Lower lobe of right lung (tissue), 2 donors: ENCODE measurements around the gene VASN. TPM values are rescaled to one million over a fixed set of nuclear protein-coding genes. Genes with fewer than 3 reads are reported as not detected.

Experiments used
- ATAC-seq, 2 donors: fragments of 200-7000 bp; cut with Tn5 transposase; one replicate each; pipeline ENCODE4 v1.9.1; 2020 to 2022; ENCODE audit warnings: mild to moderate bottlenecking in 2 of 2, moderate library complexity in 2 of 2
- DNase-seq: peaks from one replicate; pipeline ENCODE4 v3.0.0-alpha.2; 2020
- H3K27ac ChIP-seq: fragments of 200-600 bp; one replicate; pipeline ENCODE4 v1.8.0; 2022
- H3K27me3 ChIP-seq: fragments of 200-600 bp; one replicate; pipeline ENCODE4 v1.8.0; 2022; ENCODE audit warnings: low read depth
- H3K36me3 ChIP-seq: fragments of 200-600 bp; one replicate; pipeline ENCODE4 v1.8.0; 2022; ENCODE audit warnings: mild to moderate bottlenecking
- H3K4me1 ChIP-seq: fragments of 200-600 bp; one replicate; pipeline ENCODE4 v1.8.0; 2022
- H3K4me3 ChIP-seq: fragments of 200-600 bp; one replicate; pipeline ENCODE4 v1.8.0; 2022; ENCODE audit warnings: mild to moderate bottlenecking
- H3K9me3 ChIP-seq: fragments of 200-600 bp; one replicate; pipeline ENCODE4 v1.8.0; 2022
- CTCF ChIP-seq: fragments of 200-600 bp; IDR thresholded peaks from one replicate; pipeline ENCODE4 v1.8.0; 2022; ENCODE audit warnings: antibody characterized with exemption, mild to moderate bottlenecking
- intact Hi-C: fragments of 100-400 bp; cut with DNase I; formaldehyde crosslinking; loops from one replicate; pipeline ENCODE4 v1.11.0; 2022
- total RNA-seq: library from RNA; stranded (reverse); fragmentation: NEBNext Ultra II Directional; extraction: Animal tissue kit (Norgen Biotek cat#: 25700); gene quantifications from one replicate; pipeline ENCODE4 v1.2.1, GENCODE V29; 2021
- donor health status: DM: no; HTN: yes; CAD: no; lungs with severe emphysema.

Gene VASN
- total RNA-seq, 1 donor from 2014 or later: 17.4 TPM

- intact Hi-C loops: no loop called here
- no peak for DNase-seq
- peak overlapping the region; percentile 15 for H3K4me3 ChIP-seq
Measured at GRCh38 chr16:4324492-4325252, 47.0 kb upstream of the VASN start.

GRCh38 chr16:4325253-4325758, 46.3 kb upstream of the VASN start:
- TF ChIP-seq CTCF: no peak
- H3K27me3 ChIP-seq: no peaks in the 10 kb centered on the region
- intact Hi-C loops: no loop called here
- no peaks in the 10 kb centered on the region for H3K9me3 ChIP-seq
- H3K4me3 ChIP-seq: no peak overlapping the region
- H3K36me3 ChIP-seq: no peaks in the 10 kb centered on the region
- peaks cover 93% of the 10 kb centered on the region for H3K4me1 ChIP-seq
- H3K27ac ChIP-seq: peak overlapping the region; percentile 85
- ATAC-seq: no peak
- no peak for DNase-seq

More at GRCh38 chr16:4324492-4325252, 47.0 kb upstream of the VASN start:
- ATAC-seq: no peak
- H3K36me3 ChIP-seq: no peaks in the 10 kb centered on the region
- H3K27me3 ChIP-seq: no peaks in the 10 kb centered on the region
- no peaks in the 10 kb centered on the region for H3K9me3 ChIP-seq
- TF ChIP-seq CTCF: no peak
- peak overlapping the region; percentile 85 for H3K27ac ChIP-seq
- peaks cover 94% of the 10 kb centered on the region for H3K4me1 ChIP-seq

- Histone ChIP-seq H3K36me3 (peaks cover 6% of the 10 kb centered on the region), H3K27ac (peak overlapping the region; percentile 85), H3K27me3 (no peaks in the 10 kb centered on the region), H3K4me1 (peaks cover 76% of the 10 kb centered on the region), H3K9me3 (no peaks in the 10 kb centered on the region), H3K4me3 (peak overlapping the region; percentile 56)
- intact Hi-C loops: no loop called here
- DNase-seq (no peak), ATAC-seq (no peak)
- no peak for TF ChIP-seq CTCF
Measured at GRCh38 chr16:4327386-4328045, 44.1 kb upstream of the VASN start.

- H3K4me1 ChIP-seq: peaks cover 69% of the 10 kb centered on the region
- H3K36me3 ChIP-seq: peaks cover 13% of the 10 kb centered on the region
- TF ChIP-seq CTCF: peak; percentile 71
- peak overlapping the region; percentile 56 for H3K4me3 ChIP-seq
- no peaks in the 10 kb centered on the region for H3K27me3 ChIP-seq
- peak overlapping the region; percentile 85 for H3K27ac ChIP-seq
- H3K9me3 ChIP-seq: no peaks in the 10 kb centered on the region
- ATAC-seq (peak; percentile 78 to 83), DNase-seq (peak; percentile 84)
- intact Hi-C loops: no loop called here
Measured at GRCh38 chr16:4328046-4328781, 43.4 kb upstream of the VASN start.
